Dermis lymphatic vessel endothelial cell (primary cell): ENCODE data around the gene PCDHGC4. TPM values are rescaled to one million over a fixed set of nuclear protein-coding genes. Genes with fewer than 3 reads are reported as not detected.

Experiments used
- total RNA-seq: library from RNA; depleted of rRNA; stranded (reverse); fragments of >200 nt; gene quantifications from 2 replicates; pipeline ENCODE4 v1.2.1, GENCODE V29; 2014

The PCDHGC4 gene
- 0.65 and 0.95 TPM in 2 replicates for total RNA-seq

GRCh38 chr5:141484641-141485311 lies at the start of gene PCDHGC4:
PCDHGC4 (plus strand) TSS chr5:141485030; CDS start chr5:141485174, 144 bp downstream.

GRCh38 chr5:141475625-141476131 lies 9.2 kb upstream of the PCDHGC4 start, which contains the start of gene PCDHGC3:
PCDHGC3 (plus strand) TSS chr5:141475966; CDS start chr5:141476117, 151 bp downstream.

GRCh38 chr5:141488591-141489561 lies 4.0 kb downstream of the PCDHGC4 start, which contains the start of gene PCDHGC5:
PCDHGC5 (plus strand) TSS chr5:141489081; CDS start chr5:141489241, 160 bp downstream.

Other genes with a start within 250 kb of the PCDHGC4 start
- gene PCDHB15, start 239.6 kb upstream of the PCDHGC4 start, total RNA-seq = 0.43 and 0.86 TPM in 2 replicates
- gene SLC25A2, start 181.0 kb upstream of the PCDHGC4 start, total RNA-seq = 0.09 and 0.22 TPM in 2 replicates
- gene TAF7, start 164.2 kb upstream of the PCDHGC4 start, total RNA-seq = 78.7 and 81.5 TPM in 2 replicates
- 0.34 and 0.43 TPM in 2 replicates for gene PCDHGA1, start 154.5 kb upstream of the PCDHGC4 start, total RNA-seq
- 0.86 and 1.1 TPM in 2 replicates for gene PCDHGA2, start 146.3 kb upstream of the PCDHGC4 start, total RNA-seq
- 0.54 and 0.69 TPM in 2 replicates for gene PCDHGA3, start 141.2 kb upstream of the PCDHGC4 start, total RNA-seq
- 0.76 and 1.6 TPM in 2 replicates for gene PCDHGB1, start 134.9 kb upstream of the PCDHGC4 start, total RNA-seq
- 2.0 and 2.6 TPM in 2 replicates for gene PCDHGA4, start 130.0 kb upstream of the PCDHGC4 start, total RNA-seq
- 1.3 and 2.7 TPM in 2 replicates for gene PCDHGB2, start 125.0 kb upstream of the PCDHGC4 start, total RNA-seq
- 0.43 and 0.77 TPM in 2 replicates for gene PCDHGA5, start 120.9 kb upstream of the PCDHGC4 start, total RNA-seq
- gene PCDHGB3, start 114.8 kb upstream of the PCDHGC4 start, total RNA-seq = 2.6 and 4.3 TPM in 2 replicates
- 2.4 and 2.9 TPM in 2 replicates for gene PCDHGA6, start 111.1 kb upstream of the PCDHGC4 start, total RNA-seq
- gene PCDHGA7, start 102.3 kb upstream of the PCDHGC4 start, total RNA-seq = 0.65 and 1.4 TPM in 2 replicates
- gene PCDHGB4, start 97.3 kb upstream of the PCDHGC4 start, total RNA-seq = 6.7 and 11.3 TPM in 2 replicates
- gene PCDHGA8, start 92.4 kb upstream of the PCDHGC4 start, total RNA-seq = 0.54 and 1.5 TPM in 2 replicates
- gene PCDHGB5, start 87.1 kb upstream of the PCDHGC4 start, total RNA-seq = 8.3 and 11.8 TPM in 2 replicates
- gene PCDHGA9, start 82.3 kb upstream of the PCDHGC4 start, total RNA-seq = 2.0 and 3.2 TPM in 2 replicates
- 2.1 and 3.7 TPM in 2 replicates for gene PCDHGB6, start 77.0 kb upstream of the PCDHGC4 start, total RNA-seq
- 5.2 and 6.0 TPM in 2 replicates for gene PCDHGA10, start 72.0 kb upstream of the PCDHGC4 start, total RNA-seq
- gene PCDHGB7, start 67.4 kb upstream of the PCDHGC4 start, total RNA-seq = 10.9 and 11.5 TPM in 2 replicates
- 6.7 and 7.5 TPM in 2 replicates for gene PCDHGA11, start 64.0 kb upstream of the PCDHGC4 start, total RNA-seq
- 1.5 and 4.9 TPM in 2 replicates for gene PCDHGA12, start 54.5 kb upstream of the PCDHGC4 start, total RNA-seq
- 17.4 and 20.5 TPM in 2 replicates for gene PCDHGC3, start 9.1 kb upstream of the PCDHGC4 start, total RNA-seq
- 0.33 and 0.52 TPM in 2 replicates for gene PCDHGC5, start 4.1 kb downstream of the PCDHGC4 start, total RNA-seq
- 33.9 and 38.7 TPM in 2 replicates for gene DIAPH1, start 134.0 kb downstream of the PCDHGC4 start, total RNA-seq
- 55.4 and 56.6 TPM in 2 replicates for gene HDAC3, start 151.8 kb downstream of the PCDHGC4 start, total RNA-seq
- gene RELL2, start 152.0 kb downstream of the PCDHGC4 start, total RNA-seq = 4.7 and 7.3 TPM in 2 replicates
- gene FCHSD1, start 166.4 kb downstream of the PCDHGC4 start, total RNA-seq = 13.0 and 15.6 TPM in 2 replicates
- gene ARAP3, start 197.2 kb downstream of the PCDHGC4 start, total RNA-seq = 28.7 and 38.2 TPM in 2 replicates